Gastrocnemius medialis (tissue), 4 donors: Measurements from ENCODE around the gene NETO2. TPM values are rescaled to one million over a fixed set of nuclear protein-coding genes. Genes with fewer than 3 reads are reported as not detected.

ENCODE experiments used
- ATAC-seq, 2 donors: fragments of 150-250 bp; one replicate each; pipeline ENCODE4 v1.9.1; 2016
- DNase-seq, 2 donors: peaks; one replicate each; pipeline ENCODE4 v3.0.0-alpha.2; 2019
- H3K27ac ChIP-seq, 4 donors: fragments of 200-600 bp; sonication (generic); 1 replicate in 1 of 4; 2 replicates in 3 of 4; pipeline ENCODE4 v1.5.1; 2016 to 2018; ENCODE audit warnings: mild to moderate bottlenecking in 2 of 4, moderate library complexity in 1 of 4
- H3K27me3 ChIP-seq, 3 donors: fragments of 200-600 bp; sonication (generic) in 2 of 3; 1 replicate in 1 of 3; 2 replicates in 2 of 3; pipeline versions ENCODE4 v1.5.1 to v1.6.0; 2016 to 2019; ENCODE audit warnings: mild to moderate bottlenecking in 1 of 3, moderate library complexity in 1 of 3
- H3K36me3 ChIP-seq, 2 donors: fragments of 200-600 bp; sonication (generic) in 1 of 2; one replicate each; pipeline ENCODE4 v1.5.1; 2017 to 2018
- H3K4me1 ChIP-seq, 2 donors: fragments of 200-600 bp; sonication (generic) in 1 of 2; one replicate each; pipeline ENCODE4 v1.5.1; 2016 to 2017; ENCODE audit warnings: mild to moderate bottlenecking in 2 of 2
- H3K4me3 ChIP-seq, 4 donors: fragments of 200-600 bp; sonication (generic) in 3 of 4; 1 replicate in 1 of 4; 2 replicates in 3 of 4; pipeline ENCODE4 v1.5.1; 2016 to 2019; ENCODE audit warnings: mild to moderate bottlenecking in 2 of 4
- H3K9me3 ChIP-seq, 3 donors: fragments of 200-600 bp; sonication (generic) in 2 of 3; 1 replicate in 1 of 3; 2 replicates in 2 of 3; pipeline ENCODE4 v1.5.1; 2016 to 2019
- CTCF ChIP-seq, 5 experiments: fragments of 450-650 bp in 3 of 5; fragments of 200-600 bp in 2 of 5; sonication (generic) in 2 of 5; IDR thresholded peaks in 4 of 5; conservative IDR thresholded peaks in 1 of 5; 1 replicate in 4 of 5; 2 replicates in 1 of 5; pipeline ENCODE4 v1.5.1; 2016 to 2019; ENCODE audit warnings: antibody characterized with exemption in 5 of 5, mild to moderate bottlenecking in 3 of 5, moderate library complexity in 3 of 5
- POLR2A ChIP-seq, 2 donors: fragments of 450-650 bp; IDR thresholded peaks; one replicate each; pipeline ENCODE4 v1.6.1; 2017; ENCODE audit warnings: antibody characterized with exemption in 2 of 2, mild to moderate bottlenecking in 2 of 2, moderate library complexity in 2 of 2
- in situ Hi-C, 4 donors: fragments of 200-750 bp; cut with MboI; loops; one replicate each; pipeline versions ENCODE4 v1.15.0 to v1.8.0; 2017; ENCODE audit warnings: low sequenced_read_pairs in 4 of 4
- intact Hi-C: fragments of 100-400 bp; cut with DNase I; formaldehyde crosslinking; loops from one replicate; pipeline ENCODE4 v1.15.1; 2023; ENCODE audit warnings: low total_unique reads
- total RNA-seq, 4 donors: library from RNA; depleted of rRNA; stranded (reverse); fragments of >200 nt; gene quantifications; one replicate each; pipeline versions ENCODE4 v1.1.0 to v1.2.3, GENCODE V29; 2016

Gene NETO2
- total RNA-seq, 4 donors from 2014 or later = 0.31 to 5.9 (median 2.6) TPM

GRCh38 chr16:47047524-47048203, 96.1 kb downstream of the NETO2 start:
- Histone ChIP-seq H3K9me3 (no peaks in the 10 kb centered on the region), H3K27ac (no peak overlapping the region), H3K36me3 (no peaks in the 10 kb centered on the region), H3K27me3 (no peaks in the 10 kb centered on the region), H3K4me3 (no peak overlapping the region), H3K4me1 (no peaks in the 10 kb centered on the region)
- in situ Hi-C loops (loop anchor here in 1 of 4 donors (10.0 kb wide), 1 partner anchor 1117 kb away; no protein-coding TSS in a partner anchor), intact Hi-C loops (no loop called here)
- ATAC-seq (no peak), DNase-seq (no peak)
- no peak for TF ChIP-seq POLR2A (IDR thresholded peaks at IDR 0.05)
- no peak for TF ChIP-seq CTCF (IDR thresholded peaks at IDR 0.05 in 4 of 5, conservative IDR thresholded peaks at IDR 0.05 in 1 of 5)

- no peaks in the 10 kb centered on the region for H3K27me3 ChIP-seq
- no peaks in the 10 kb centered on the region for H3K9me3 ChIP-seq
- no peak overlapping the region for H3K27ac ChIP-seq
- ATAC-seq (no peak), DNase-seq (no peak)
- H3K4me3 ChIP-seq = no peak overlapping the region
- no peaks in the 10 kb centered on the region for H3K36me3 ChIP-seq
- H3K4me1 ChIP-seq = no peaks in the 10 kb centered on the region
- in situ Hi-C loops = loop anchor here in 1 of 4 donors (10.0 kb wide), 1 partner anchor 1118 kb away; no protein-coding TSS in a partner anchor
- intact Hi-C loops = no loop called here
- TF ChIP-seq CTCF (IDR thresholded peaks at IDR 0.05 in 4 of 5, conservative IDR thresholded peaks at IDR 0.05 in 1 of 5) = no peak
- TF ChIP-seq POLR2A (IDR thresholded peaks at IDR 0.05) = no peak
Observed at GRCh38 chr16:47046726-47047523, 96.8 kb downstream of the NETO2 start.

GRCh38 chr16:47045459-47045858, 98.3 kb downstream of the NETO2 start:
- Histone ChIP-seq H3K36me3 (no peaks in the 10 kb centered on the region), H3K9me3 (no peaks in the 10 kb centered on the region), H3K4me1 (no peaks in the 10 kb centered on the region), H3K27me3 (no peaks in the 10 kb centered on the region), H3K27ac (no peak overlapping the region), H3K4me3 (no peak overlapping the region)
- in situ Hi-C loops = loop anchor here in 1 of 4 donors (10.0 kb wide), 1 partner anchor 1119 kb away; no protein-coding TSS in a partner anchor
- ATAC-seq (no peak), DNase-seq (no peak)
- intact Hi-C loops = no loop called here
- TF ChIP-seq CTCF (IDR thresholded peaks at IDR 0.05 in 4 of 5, conservative IDR thresholded peaks at IDR 0.05 in 1 of 5) (no peak), POLR2A (IDR thresholded peaks at IDR 0.05) (no peak)

GRCh38 chr16:47045023-47045422, 98.7 kb downstream of the NETO2 start:
- Histone ChIP-seq H3K4me3 (no peak overlapping the region), H3K27me3 (no peaks in the 10 kb centered on the region), H3K9me3 (no peaks in the 10 kb centered on the region), H3K4me1 (no peaks in the 10 kb centered on the region), H3K36me3 (no peaks in the 10 kb centered on the region), H3K27ac (no peak overlapping the region)
- ATAC-seq (no peak), DNase-seq (no peak)
- intact Hi-C loops = no loop called here
- TF ChIP-seq CTCF (IDR thresholded peaks at IDR 0.05 in 4 of 5, conservative IDR thresholded peaks at IDR 0.05 in 1 of 5) (no peak), POLR2A (IDR thresholded peaks at IDR 0.05) (no peak)
- in situ Hi-C loops = loop anchor here in 1 of 4 donors (10.0 kb wide), 1 partner anchor 1120 kb away; no protein-coding TSS in a partner anchor
